Hepatic stellate cell (primary cell): ENCODE results near the gene KIRREL1.

Experiments used
- DNase-seq: peaks from one replicate; pipeline ENCODE4 v3.0.0; 2011; ENCODE audit warnings: low spot score

Gene KIRREL1

GRCh38 chr1:158146739-158147138 lies 153.3 kb downstream of the KIRREL1 start:
- DNase-seq, result no peak

- DNase-seq, result no peak
These were observed 154.0 kb downstream of the KIRREL1 start for GRCh38 chr1:158147401-158147800.

- no peak for DNase-seq
These were observed 154.4 kb downstream of the KIRREL1 start for GRCh38 chr1:158147869-158148268.

GRCh38 chr1:158148468-158148867 lies 155.0 kb downstream of the KIRREL1 start:
- DNase-seq, result no peak

- no peak for DNase-seq
These were observed 155.7 kb downstream of the KIRREL1 start for GRCh38 chr1:158149175-158149574.
